Esophagus squamous epithelium (tissue), 5 donors: ENCODE results near the gene SCML1. TPM values are rescaled to one million over a fixed set of nuclear protein-coding genes. Genes with fewer than 3 reads are reported as not detected.

Source experiments
- DNase-seq: peaks from one replicate; lab custom pipeline; 2025; lab: John Stamatoyannopoulos, UW
- H3K27ac ChIP-seq, 4 donors: fragments of 200-600 bp; sonication (generic); one replicate each; pipeline ENCODE4 v1.5.1; 2016 to 2019; ENCODE audit warnings: mild to moderate bottlenecking in 1 of 4
- H3K27me3 ChIP-seq, 4 donors: fragments of 200-600 bp; sonication (generic); 1 replicate in 3 of 4; 2 replicates in 1 of 4; pipeline versions ENCODE4 v1.5.1 to v1.6.0; 2017 to 2021; ENCODE audit warnings: antibody characterized with exemption in 1 of 4
- H3K36me3 ChIP-seq, 3 donors: fragments of 200-600 bp; sonication (generic); one replicate each; pipeline ENCODE4 v1.5.1; 2016 to 2019
- H3K4me1 ChIP-seq, 3 donors: fragments of 200-600 bp; sonication (generic); one replicate each; pipeline ENCODE4 v1.5.1; 2017 to 2019
- H3K4me3 ChIP-seq, 4 donors: fragments of 200-600 bp; sonication (generic); 1 replicate in 3 of 4; 2 replicates in 1 of 4; pipeline ENCODE4 v1.5.1; 2016 to 2019; ENCODE audit warnings: mild to moderate bottlenecking in 2 of 4, moderate library complexity in 1 of 4
- H3K9me3 ChIP-seq, 3 donors: fragments of 200-600 bp; sonication (generic); one replicate each; pipeline ENCODE4 v1.5.1; 2016 to 2019
- POLR2A ChIP-seq, 4 donors: fragments of 450-650 bp; IDR thresholded peaks; one replicate each; pipeline ENCODE4 v1.6.1; 2017; ENCODE audit warnings: antibody characterized with exemption in 4 of 4, mild to moderate bottlenecking in 4 of 4, moderate library complexity in 3 of 4
- WGBS, 2 donors: methylation state at CpG; one replicate each; pipeline ENCODE4 v1.1.5; 2018; 5-methylcytosine and 5-hydroxymethylcytosine counted together
- intact Hi-C: fragments of 100-400 bp; cut with DNase I; formaldehyde crosslinking; loops from one replicate; pipeline ENCODE4 v1.15.0; 2022
- total RNA-seq, 4 donors: library from RNA; depleted of rRNA; stranded (reverse); fragments of >200 nt; gene quantifications; one replicate each; pipeline ENCODE4 v1.1.0, GENCODE V29; 2016
- TF ChIP-seq, protein P1 (sequence below), 6 experiments: fragments of 450-650 bp in 4 of 6; fragments of 200-600 bp in 2 of 6; sonication (generic) in 2 of 6; IDR thresholded peaks; one replicate each; pipeline ENCODE4 v1.5.1; 2016 to 2019; ENCODE audit warnings: antibody characterized with exemption in 6 of 6, mild to moderate bottlenecking in 4 of 6, moderate library complexity in 4 of 6
- donor health status: DM: yes; HTN: yes; CAD: no.

Gene SCML1
- total RNA-seq, 4 donors from 2014 or later = 2.6 to 11.8 (median 7.5) TPM

- H3K9me3 ChIP-seq = no peaks in the 10 kb centered on the region
These were observed 13.1 kb downstream of the SCML1 start for GRCh38 chrX:17750436-17750835.

GRCh38 chrX:17758382-17758781 lies 21.1 kb downstream of the SCML1 start:
- Histone ChIP-seq H3K4me1 (no peaks in the 10 kb centered on the region), H3K27me3 (no peaks in the 10 kb centered on the region), H3K27ac (peak overlapping the region in 1 of 4 donors; percentile 29), H3K4me3 (no peak overlapping the region), H3K9me3 (no peaks in the 10 kb centered on the region), H3K36me3 (peaks cover 0 to 2% (median 0%) of the 10 kb centered on the region in 3 donors)
- TF ChIP-seq, protein P1, sequence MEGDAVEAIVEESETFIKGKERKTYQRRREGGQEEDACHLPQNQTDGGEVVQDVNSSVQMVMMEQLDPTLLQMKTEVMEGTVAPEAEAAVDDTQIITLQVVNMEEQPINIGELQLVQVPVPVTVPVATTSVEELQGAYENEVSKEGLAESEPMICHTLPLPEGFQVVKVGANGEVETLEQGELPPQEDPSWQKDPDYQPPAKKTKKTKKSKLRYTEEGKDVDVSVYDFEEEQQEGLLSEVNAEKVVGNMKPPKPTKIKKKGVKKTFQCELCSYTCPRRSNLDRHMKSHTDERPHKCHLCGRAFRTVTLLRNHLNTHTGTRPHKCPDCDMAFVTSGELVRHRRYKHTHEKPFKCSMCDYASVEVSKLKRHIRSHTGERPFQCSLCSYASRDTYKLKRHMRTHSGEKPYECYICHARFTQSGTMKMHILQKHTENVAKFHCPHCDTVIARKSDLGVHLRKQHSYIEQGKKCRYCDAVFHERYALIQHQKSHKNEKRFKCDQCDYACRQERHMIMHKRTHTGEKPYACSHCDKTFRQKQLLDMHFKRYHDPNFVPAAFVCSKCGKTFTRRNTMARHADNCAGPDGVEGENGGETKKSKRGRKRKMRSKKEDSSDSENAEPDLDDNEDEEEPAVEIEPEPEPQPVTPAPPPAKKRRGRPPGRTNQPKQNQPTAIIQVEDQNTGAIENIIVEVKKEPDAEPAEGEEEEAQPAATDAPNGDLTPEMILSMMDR (IDR thresholded peaks at IDR 0.05) = no peak
- TF ChIP-seq POLR2A (IDR thresholded peaks at IDR 0.05) = no peak
- intact Hi-C loops = no loop called here
- WGBS, 2 donors = 45 to 68% methylated on average over 2 of the region's 2 CpGs
- no peak for DNase-seq

More at GRCh38 chrX:17750436-17750835, 13.1 kb downstream of the SCML1 start:
- Histone ChIP-seq H3K4me1 (no peaks in the 10 kb centered on the region), H3K27ac (no peak overlapping the region), H3K27me3 (no peaks in the 10 kb centered on the region), H3K4me3 (no peak overlapping the region), H3K36me3 (peaks cover 0 to 30% (median 8%) of the 10 kb centered on the region in 3 donors)
- intact Hi-C loops = no loop called here
- 68 to 72% methylated on average over 3 of the region's 3 CpGs for WGBS, 2 donors
- no peak for DNase-seq
- TF ChIP-seq, protein P1 (IDR thresholded peaks at IDR 0.05) = no peak
- no peak for TF ChIP-seq POLR2A (IDR thresholded peaks at IDR 0.05)

- peak overlapping the region in 1 of 4 donors; percentile 21 for H3K27ac ChIP-seq
These were observed 22.7 kb downstream of the SCML1 start for GRCh38 chrX:17759990-17760389.

GRCh38 chrX:17767734-17768133 lies 30.4 kb downstream of the SCML1 start:
- TF ChIP-seq, protein P1 (IDR thresholded peaks at IDR 0.05) = no peak
- TF ChIP-seq POLR2A (IDR thresholded peaks at IDR 0.05) = no peak

More at GRCh38 chrX:17759990-17760389, 22.7 kb downstream of the SCML1 start:
- no peaks in the 10 kb centered on the region for H3K9me3 ChIP-seq
- no peaks in the 10 kb centered on the region for H3K36me3 ChIP-seq
- intact Hi-C loops = no loop called here
- no peaks in the 10 kb centered on the region for H3K27me3 ChIP-seq
- no peak for DNase-seq
- no peaks in the 10 kb centered on the region for H3K4me1 ChIP-seq
- no peak overlapping the region for H3K4me3 ChIP-seq
- 53 to 100% methylated on average over 1 of the region's 1 CpG for WGBS, 2 donors
- TF ChIP-seq, protein P1 (IDR thresholded peaks at IDR 0.05) = no peak
- TF ChIP-seq POLR2A (IDR thresholded peaks at IDR 0.05) = no peak

DNA sequence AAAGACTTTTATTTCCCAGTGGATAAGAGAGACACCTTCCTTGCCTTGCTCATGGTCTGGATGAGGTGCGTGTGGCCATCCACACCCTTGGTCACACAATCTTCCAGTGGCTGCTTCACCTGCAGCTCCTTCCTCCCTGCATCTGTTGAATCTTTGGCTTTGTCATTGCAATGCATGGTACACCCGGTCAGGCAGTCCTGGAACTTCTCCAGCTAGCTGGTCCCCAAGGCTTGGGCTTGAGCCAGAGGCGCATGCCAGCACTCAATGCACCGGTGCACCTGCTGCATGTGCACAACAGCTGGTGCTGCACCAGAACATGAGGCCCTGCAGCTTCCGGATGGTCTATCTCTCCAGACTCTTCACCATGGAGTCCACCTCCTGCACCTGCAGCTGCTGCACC lies 31.7 kb downstream of the SCML1 start:
- Histone ChIP-seq H3K4me3 (no peak overlapping the region), H3K4me1 (no peaks in the 10 kb centered on the region), H3K36me3 (no peaks in the 10 kb centered on the region), H3K27me3 (no peaks in the 10 kb centered on the region), H3K27ac (no peak overlapping the region), H3K9me3 (no peaks in the 10 kb centered on the region)
- DNase-seq = no peak
- 61 to 87% methylated on average over 3 to 5 of the region's 5 CpGs for WGBS, 2 donors
- intact Hi-C loops = no loop called here
- TF ChIP-seq POLR2A (IDR thresholded peaks at IDR 0.05) = no peak
- TF ChIP-seq, protein P1 (IDR thresholded peaks at IDR 0.05) = no peak

More at GRCh38 chrX:17767734-17768133, 30.4 kb downstream of the SCML1 start:
- no peaks in the 10 kb centered on the region for H3K36me3 ChIP-seq
- H3K27me3 ChIP-seq = no peaks in the 10 kb centered on the region
- no peak for DNase-seq
- H3K4me3 ChIP-seq = no peak overlapping the region
- H3K9me3 ChIP-seq = no peaks in the 10 kb centered on the region
- no peaks in the 10 kb centered on the region for H3K4me1 ChIP-seq
- intact Hi-C loops = no loop called here
- H3K27ac ChIP-seq = no peak overlapping the region
- WGBS, 2 donors = 0 to 36% methylated on average over 1 of the region's 1 CpG
